Right ventricle myocardium superior (tissue), 1 donor: ENCODE measurements around the gene GABRG1. TPM values are rescaled to one million over a fixed set of nuclear protein-coding genes. Genes with fewer than 3 reads are reported as not detected.

Experiments
- ATAC-seq: fragments of 200-7000 bp; cut with Tn5 transposase; one replicate; pipeline ENCODE4 v1.9.1; 2020; ENCODE audit warnings: mild to moderate bottlenecking; ENCODE audit not compliant: poor library complexity
- DNase-seq: peaks from one replicate; pipeline ENCODE4 v3.0.0-alpha.2; 2020
- intact Hi-C: fragments of 100-400 bp; cut with DNase I; formaldehyde crosslinking; loops from one replicate; pipeline ENCODE4 v1.11.2; 2022
- long read RNA-seq: library from polyadenylated mRNA; unstranded; transcript quantifications from one replicate; pipeline ENCODE4 v2.0.0, GENCODE V29; 2021
- total RNA-seq: library from RNA; stranded (reverse); fragmentation: NEBNext Ultra II Directional; extraction: Animal tissue kit (Norgen Biotek cat#: 25700); gene quantifications from one replicate; pipeline ENCODE4 v1.2.1, GENCODE V29; 2021
- donor health status: DM: no; HTN: yes; CAD: no; lungs with severe emphysema.

GABRG1 gene
- not detected for total RNA-seq
- long read RNA-seq: 0 reads

DNA sequence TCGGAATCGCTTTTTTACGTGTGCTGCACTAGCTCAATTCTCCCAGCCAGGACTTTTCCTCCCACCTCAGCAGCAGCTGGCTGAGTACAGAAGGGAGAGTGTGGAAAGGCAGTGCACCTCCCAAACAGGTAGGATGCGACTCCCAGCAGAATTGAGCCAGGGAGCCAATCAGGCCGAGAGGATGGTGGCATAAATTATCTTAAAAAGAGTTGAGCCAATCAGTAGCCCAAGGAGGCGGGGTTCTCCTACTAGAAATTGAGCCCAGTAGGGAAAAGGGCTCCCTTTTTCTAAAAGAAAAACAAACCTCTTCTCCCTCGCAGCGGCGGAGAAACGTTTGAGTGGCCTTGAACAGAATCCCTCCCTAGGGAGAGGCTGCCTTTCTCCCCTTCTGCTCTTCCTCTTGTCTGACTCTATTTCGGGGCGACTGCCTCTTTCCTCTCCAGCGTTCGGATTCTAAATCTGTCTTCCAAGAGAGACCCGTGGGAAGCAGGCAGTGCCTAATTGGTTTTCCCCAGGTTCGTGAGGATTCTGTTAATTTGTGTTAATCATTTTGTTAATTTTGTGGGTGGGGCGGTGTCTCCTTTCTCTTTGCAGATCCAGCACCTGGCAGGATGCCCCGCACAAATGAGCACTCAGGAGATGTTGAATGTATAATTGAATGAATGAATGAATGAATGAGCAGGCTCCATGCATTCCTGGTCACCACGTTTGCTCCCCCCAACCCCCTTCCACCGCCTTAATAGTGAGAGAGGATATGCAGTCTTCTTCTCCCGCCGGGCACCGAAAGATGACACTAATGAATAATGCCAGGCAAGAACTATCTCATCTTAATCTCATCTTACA lies at the start of gene GABRG1:
Gene GABRG1 (minus strand): TSS at position 142 of the 843 bp plus-strand sequence. CDS start 141 bp downstream, at position 1.
- intact Hi-C loops: no loop called here
- DNase-seq (no peak), ATAC-seq (no peak)

DNA sequence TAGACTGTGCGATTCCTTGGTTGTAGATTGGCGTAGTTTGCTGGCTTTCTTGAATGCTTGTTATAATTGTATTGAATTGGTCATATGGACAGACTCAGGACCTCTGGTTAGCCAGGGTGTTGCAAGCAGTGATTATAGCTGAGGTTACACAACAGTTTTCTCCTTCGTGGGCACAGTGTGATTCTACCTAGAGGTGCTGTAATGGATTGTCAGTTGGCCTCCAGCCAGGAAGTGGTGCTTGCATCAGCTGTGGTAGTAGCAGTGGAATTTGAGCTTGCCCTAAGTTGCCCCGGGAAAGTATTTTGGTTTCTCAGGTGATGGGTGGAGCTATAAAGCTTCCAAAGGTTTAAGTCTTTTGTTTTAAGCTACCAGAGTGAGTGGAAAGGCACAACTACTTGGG lies 23.1 kb upstream of the GABRG1 start:
- no peak for DNase-seq
- intact Hi-C loops: no loop called here

DNA sequence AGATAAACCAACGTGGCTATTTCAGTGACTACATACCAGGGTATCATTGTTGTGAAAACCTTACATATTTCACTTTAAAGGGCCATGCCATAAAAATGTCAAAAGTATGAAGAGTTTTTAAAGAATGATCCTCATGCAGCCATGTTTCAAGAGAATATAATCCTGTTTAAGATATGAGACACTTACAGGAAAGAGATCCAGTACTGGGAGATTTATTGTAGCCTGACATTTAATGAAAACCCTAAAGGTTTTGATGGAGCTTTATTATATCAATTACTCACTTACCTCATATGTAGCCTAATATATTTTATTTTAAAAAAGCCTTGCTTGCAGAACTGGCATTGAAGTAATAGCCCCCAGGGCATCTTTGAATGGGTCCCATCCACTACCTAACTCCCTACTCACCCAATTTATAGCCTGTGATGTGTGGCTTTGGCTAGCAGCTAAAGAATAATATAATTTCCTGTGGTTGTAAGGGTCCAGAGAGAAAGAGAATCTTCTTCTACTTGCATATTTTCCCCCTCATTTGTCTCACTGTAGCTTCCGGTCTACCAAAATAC lies 7.7 kb upstream of the GABRG1 start:
- ATAC-seq (no peak), DNase-seq (no peak)
- intact Hi-C loops: no loop called here

More for the DNA sequence above, 23.1 kb upstream of the GABRG1 start:
- no peak for ATAC-seq

DNA sequence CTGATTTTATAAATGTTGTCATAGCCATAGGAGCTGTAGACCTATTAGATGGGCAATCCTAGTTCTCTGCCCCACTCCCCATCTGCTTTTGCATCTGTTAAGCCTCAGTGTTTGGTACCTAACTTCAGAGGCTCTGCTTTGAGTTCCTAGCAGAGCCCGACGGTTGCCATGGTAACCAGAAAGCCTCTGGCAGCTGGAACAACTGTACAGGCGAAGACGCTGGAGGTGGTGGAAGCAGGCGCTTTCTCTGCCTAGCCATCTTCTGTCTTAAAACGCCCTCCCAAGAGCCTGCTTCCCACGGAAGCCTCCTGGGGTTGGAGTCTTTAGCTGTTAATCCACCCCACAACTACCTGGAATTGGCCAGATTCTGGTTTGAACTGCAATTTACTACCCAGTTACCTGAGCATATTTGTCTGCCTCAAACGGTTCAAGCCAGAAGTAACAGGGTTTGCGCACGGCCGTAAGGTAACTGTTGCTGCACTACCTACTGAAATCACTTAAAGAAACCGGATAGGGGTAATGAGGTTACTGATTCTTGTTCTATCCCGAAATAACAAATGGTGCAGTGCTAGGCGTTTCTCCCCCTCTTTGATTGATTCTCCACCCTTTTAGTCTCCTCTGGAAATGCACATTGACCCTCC lies 1.0 kb upstream of the GABRG1 start:
- intact Hi-C loops: no loop called here
- DNase-seq (peak; percentile 20), ATAC-seq (no peak)

DNA sequence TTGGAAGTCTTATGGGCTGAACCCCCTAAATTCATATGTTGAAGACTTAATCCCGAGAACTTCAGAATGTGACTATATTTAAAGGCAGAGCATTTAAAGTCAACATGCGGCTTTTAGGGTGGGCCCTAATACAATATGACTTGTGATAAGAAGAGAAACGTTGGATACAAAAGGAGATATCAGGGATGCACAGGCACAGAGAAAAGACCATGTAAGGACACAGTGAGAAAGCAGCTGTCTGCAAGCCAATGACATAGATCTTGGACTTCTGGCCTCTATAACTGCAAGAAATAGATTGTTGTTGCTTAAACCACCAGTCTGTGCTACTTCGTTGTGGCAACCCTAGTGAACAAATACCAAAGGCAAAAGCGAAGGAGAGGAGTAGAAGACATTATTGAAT lies 42.2 kb downstream of the GABRG1 start:
- no peak for DNase-seq
- ATAC-seq: no peak
- intact Hi-C loops: no loop called here

DNA sequence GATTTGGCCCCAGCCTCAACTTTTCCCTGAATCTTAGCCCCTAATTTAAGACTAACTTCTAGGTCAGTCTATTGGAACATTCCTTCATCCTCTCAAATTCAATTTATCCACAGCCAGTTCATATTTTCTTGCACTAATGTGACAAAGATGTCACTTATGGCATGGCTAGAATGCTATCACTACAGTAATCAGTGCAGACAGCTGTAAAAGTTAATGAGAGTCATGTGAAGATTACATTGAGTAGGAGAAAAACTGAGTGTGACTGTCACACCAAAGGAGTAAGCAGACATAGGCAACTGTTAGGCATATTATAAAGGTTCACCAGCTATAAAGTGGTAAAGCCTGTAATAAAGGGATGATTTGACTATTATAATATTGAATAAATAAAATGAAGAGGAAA lies 42.6 kb downstream of the GABRG1 start:
- intact Hi-C loops: no loop called here
- DNase-seq (no peak), ATAC-seq (no peak)

DNA sequence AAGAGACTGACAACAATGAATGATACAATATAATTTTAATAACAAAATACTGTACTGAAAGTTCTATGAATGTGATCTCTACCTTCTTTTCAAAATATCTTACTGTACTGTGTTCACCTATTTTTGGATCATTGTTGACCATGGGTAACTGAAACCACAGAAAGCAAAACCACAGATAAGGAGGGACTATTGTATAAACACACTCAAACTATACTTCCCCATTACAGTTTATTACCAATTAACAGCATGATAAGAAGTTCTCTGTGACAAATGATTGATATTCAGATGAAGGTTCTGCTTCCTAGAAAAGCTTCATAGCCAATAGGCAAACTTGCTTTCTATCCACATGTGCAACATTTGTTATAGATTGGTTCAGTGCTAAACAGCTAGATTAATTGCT lies 50.1 kb downstream of the GABRG1 start:
- intact Hi-C loops: no loop called here
- ATAC-seq: no peak
- DNase-seq: no peak

DNA sequence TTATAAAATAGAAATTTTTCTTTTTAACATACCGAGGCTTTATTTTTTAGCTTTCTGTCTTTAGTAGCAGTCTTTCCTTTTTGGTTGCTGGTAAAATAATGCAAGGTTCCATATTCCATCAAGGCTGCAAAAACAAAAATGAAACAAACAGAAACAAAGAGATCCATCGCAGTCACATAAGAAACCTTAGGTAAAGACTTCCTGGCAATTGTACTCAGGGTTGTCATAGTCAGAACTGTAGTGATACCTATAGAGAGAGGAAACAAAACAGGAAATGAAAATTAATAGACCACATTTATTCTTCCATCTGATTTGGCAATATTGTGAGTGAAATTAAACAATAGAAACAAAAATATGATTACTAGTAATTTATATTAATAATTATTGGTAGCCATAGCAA lies 72.5 kb downstream of the GABRG1 start:
- intact Hi-C loops: no loop called here
- no peak for ATAC-seq
- no peak for DNase-seq

DNA sequence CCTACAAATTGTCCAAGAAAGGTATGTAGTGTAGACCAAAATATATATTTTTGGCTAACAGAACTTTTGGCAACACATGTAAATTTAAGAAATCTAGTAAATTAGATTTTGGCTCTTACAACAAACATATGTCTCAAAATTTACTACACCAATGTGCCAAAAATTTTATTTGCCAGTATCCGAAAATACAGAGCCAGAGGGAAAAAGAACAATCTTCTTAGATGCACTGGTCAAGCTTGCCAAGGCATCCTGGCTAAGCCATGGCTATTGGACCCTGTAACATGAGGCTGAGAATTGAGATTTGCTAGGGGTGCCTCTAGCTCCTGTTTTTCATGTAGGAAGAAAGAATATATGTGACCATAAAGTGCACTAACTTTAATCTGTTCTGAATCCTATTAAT lies 91.8 kb downstream of the GABRG1 start:
- intact Hi-C loops: no loop called here
- ATAC-seq (no peak), DNase-seq (no peak)

DNA sequence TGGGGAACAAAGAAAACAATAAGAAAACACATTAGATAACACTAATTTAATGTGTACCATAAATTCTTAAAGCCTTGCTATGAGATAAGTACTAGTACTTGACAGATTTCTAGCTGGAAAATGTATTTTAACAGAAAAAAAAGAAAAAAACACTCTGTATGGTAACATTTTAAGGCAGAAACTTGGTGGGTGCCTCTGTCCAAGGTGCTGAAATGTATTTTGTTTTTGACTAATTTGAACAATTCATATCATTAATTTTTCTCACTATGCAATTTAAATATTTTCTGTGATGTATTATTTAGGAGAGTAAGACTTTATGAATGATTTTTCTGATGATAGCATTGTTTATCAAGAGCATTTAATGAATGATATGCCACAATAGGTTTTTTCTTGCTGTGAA lies 107.5 kb downstream of the GABRG1 start:
- ATAC-seq (no peak), DNase-seq (no peak)
- intact Hi-C loops: no loop called here

DNA sequence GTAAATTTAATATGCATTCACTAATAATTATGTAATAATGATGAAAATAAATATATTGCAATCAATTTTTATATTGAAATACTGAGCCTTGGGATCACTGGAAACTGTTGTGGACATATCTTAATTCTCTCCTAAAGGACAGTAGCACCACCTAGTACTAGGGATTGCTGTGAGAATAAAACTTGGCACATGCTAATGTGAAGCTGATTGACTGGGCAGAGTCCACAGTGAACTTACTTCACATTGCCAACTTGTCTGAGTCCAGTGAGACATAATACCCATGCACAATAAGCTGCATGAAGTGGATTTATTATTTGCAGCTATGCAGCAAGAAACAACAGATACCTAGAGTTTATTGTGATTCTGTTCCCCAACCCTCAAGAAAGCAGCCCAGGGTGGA lies 131.1 kb downstream of the GABRG1 start:
- intact Hi-C loops: no loop called here
- DNase-seq (no peak), ATAC-seq (no peak)

DNA sequence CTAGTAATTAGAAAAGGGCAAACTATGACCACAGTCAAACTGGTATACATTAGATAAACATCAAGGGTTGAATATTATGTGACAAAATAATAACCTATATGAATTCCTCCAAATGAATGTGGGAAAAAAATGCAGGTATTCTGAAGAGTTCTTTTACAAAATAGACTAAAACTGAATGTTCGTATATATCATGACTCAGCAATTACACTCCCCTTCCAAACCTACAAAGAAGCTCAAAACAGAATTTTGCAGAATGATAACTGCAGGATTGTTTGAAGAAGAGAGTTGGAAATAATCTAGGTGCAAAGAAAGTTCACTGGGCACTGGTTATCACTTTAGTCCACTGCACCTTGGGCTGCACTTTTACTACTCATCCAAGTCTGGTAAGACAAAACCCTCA lies 134.1 kb downstream of the GABRG1 start:
- intact Hi-C loops: no loop called here
- ATAC-seq (no peak), DNase-seq (no peak)

DNA sequence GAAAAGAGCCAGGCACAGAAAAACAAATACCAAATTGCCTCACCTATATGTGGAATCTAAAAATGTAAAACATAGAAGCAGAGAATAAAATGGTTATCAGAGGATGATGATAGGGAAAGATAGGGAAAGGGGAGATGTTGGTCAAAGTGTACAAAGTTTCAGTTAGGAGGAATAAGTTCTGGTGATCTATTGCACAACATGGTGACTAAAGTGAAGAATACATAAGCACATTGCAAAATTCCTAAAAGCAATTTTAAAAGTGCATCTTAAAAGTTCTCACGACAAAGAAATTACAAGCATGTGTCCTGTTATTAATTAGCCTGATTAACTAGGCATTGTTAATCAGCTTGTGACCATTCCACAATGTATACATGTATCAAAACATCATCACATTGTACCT lies 136.0 kb downstream of the GABRG1 start:
- ATAC-seq (no peak), DNase-seq (no peak)
- intact Hi-C loops: no loop called here
